Uterus (tissue), 2 donors: ENCODE results near the gene WASF1.

Source experiments
- POLR2A ChIP-seq, 2 donors: fragments of 450-650 bp; IDR thresholded peaks; one replicate each; pipeline ENCODE4 v1.6.1; 2016; ENCODE audit warnings: antibody characterized with exemption in 2 of 2, mild to moderate bottlenecking in 1 of 2, moderate library complexity in 1 of 2
- TF ChIP-seq, protein P1 (sequence below), 4 experiments: fragments of 200-600 bp in 2 of 4; fragments of 450-650 bp in 2 of 4; sonication (generic) in 2 of 4; IDR thresholded peaks; one replicate each; pipeline ENCODE4 v1.5.1; 2016 to 2019; ENCODE audit warnings: antibody characterized with exemption in 4 of 4, mild to moderate bottlenecking in 2 of 4, moderate library complexity in 1 of 4

DNA sequence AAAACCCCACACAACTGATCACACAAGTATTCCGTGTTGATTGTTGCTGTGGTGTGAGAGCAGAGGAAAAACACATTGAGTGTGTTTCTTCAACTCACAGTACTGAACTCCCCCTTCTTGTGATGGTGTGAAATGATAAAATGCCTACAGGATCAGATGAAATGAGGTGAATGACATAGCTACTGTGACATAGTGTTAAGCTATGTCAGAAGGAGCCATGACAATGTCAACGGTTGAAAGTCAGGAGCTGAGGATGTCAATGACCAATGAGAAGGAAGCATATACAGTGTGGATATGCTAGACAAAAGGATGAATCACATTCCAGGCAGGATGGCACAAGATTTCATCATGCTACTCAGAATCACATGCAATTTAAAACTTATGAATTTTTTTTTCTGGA, 38.8 kb downstream of the WASF1 start:
- TF ChIP-seq POLR2A (IDR thresholded peaks at IDR 0.05): no peak
- TF ChIP-seq, protein P1, sequence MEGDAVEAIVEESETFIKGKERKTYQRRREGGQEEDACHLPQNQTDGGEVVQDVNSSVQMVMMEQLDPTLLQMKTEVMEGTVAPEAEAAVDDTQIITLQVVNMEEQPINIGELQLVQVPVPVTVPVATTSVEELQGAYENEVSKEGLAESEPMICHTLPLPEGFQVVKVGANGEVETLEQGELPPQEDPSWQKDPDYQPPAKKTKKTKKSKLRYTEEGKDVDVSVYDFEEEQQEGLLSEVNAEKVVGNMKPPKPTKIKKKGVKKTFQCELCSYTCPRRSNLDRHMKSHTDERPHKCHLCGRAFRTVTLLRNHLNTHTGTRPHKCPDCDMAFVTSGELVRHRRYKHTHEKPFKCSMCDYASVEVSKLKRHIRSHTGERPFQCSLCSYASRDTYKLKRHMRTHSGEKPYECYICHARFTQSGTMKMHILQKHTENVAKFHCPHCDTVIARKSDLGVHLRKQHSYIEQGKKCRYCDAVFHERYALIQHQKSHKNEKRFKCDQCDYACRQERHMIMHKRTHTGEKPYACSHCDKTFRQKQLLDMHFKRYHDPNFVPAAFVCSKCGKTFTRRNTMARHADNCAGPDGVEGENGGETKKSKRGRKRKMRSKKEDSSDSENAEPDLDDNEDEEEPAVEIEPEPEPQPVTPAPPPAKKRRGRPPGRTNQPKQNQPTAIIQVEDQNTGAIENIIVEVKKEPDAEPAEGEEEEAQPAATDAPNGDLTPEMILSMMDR (IDR thresholded peaks at IDR 0.05): no peak
